ENCODE measurements around the gene PNPLA2. TPM values are rescaled to one million over a fixed set of nuclear protein-coding genes. Genes with fewer than 3 reads are reported as not detected.

PNPLA2 gene
- total RNA-seq, 2 experiments from 2014 or later, result 19.8 to 41.2 TPM

DNA sequence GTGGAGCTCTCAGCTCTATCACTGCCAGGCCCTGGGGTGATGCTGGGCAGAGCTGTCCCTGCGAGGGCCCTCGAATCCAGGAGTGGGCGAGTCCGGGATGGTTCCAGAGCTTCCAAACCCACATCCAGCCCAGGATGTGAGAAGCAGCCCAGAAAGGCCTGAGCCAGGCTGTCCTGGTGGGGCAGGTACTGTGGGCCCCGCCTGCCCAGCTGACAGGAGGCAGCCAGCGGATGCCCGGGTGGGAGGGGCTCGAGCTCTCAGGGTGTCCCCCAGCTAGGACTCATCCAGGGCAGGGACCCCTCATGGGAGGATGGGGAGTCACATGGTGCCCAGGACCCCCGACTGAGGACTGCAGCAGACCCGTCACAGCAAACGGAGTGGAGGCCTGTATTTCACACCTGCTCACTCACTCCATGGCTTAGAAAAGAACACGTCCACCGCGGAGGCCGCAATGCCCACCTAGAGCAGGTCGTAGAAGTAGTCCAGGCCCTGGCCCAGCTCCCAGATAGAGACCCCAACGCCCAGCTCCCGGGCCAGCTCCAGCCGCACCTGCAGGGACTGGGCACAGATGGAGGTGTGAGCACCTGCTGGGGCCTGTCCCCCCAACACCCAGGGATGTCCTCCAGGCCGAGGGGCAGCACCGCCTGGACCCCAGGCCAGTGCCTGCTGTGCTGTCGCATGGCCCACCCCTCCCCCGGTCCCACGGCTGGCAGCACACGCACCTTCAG is 50.8 kb downstream of the PNPLA2 start:
- Histone ChIP-seq H3K9me3 (ENCODE audit: low read length) (no peaks in the 10 kb centered on the region), H3K4me1 (ENCODE audit: insufficient read depth, low read length, poor library complexity, severe bottlenecking) (no peaks in the 10 kb centered on the region), H4K20me1 (ENCODE audit: insufficient read depth, low read length) (no peaks in the 10 kb centered on the region), H2AFZ (ENCODE audit: low read length) (no peak overlapping the region), H3K36me3 (ENCODE audit: insufficient read depth, low read length) (0 out of 2 replicates have a peak, but pooled peaks cover 3% of the 10 kb centered on the region), H3K4me2 (ENCODE audit: low read length) (no peak overlapping the region), H3K4me3 (ENCODE audit: low read depth, low read length, poor library complexity, severe bottlenecking) (no peak overlapping the region), H3K79me2 (ENCODE audit: insufficient read depth, low read depth, low read length) (no peaks in the 10 kb centered on the region), H3K9me2 (ENCODE audit: insufficient read depth, low read length) (no peaks in the 10 kb centered on the region), H3K27ac (ENCODE audit: low read depth, low read length, poor library complexity, severe bottlenecking) (no peak overlapping the region)
- POLR2A ChIA-PET, result no interaction called here
- TF ChIP-seq, protein P1, sequence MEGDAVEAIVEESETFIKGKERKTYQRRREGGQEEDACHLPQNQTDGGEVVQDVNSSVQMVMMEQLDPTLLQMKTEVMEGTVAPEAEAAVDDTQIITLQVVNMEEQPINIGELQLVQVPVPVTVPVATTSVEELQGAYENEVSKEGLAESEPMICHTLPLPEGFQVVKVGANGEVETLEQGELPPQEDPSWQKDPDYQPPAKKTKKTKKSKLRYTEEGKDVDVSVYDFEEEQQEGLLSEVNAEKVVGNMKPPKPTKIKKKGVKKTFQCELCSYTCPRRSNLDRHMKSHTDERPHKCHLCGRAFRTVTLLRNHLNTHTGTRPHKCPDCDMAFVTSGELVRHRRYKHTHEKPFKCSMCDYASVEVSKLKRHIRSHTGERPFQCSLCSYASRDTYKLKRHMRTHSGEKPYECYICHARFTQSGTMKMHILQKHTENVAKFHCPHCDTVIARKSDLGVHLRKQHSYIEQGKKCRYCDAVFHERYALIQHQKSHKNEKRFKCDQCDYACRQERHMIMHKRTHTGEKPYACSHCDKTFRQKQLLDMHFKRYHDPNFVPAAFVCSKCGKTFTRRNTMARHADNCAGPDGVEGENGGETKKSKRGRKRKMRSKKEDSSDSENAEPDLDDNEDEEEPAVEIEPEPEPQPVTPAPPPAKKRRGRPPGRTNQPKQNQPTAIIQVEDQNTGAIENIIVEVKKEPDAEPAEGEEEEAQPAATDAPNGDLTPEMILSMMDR (conservative IDR thresholded peaks at IDR 0.05; ENCODE audit: low read length), result no peak
- TF ChIP-seq EZH2phosphoT487 (IDR thresholded peaks at IDR 0.05; ENCODE audit: borderline replicate concordance, low read depth, low read length), result no peak
- no peak for DNase-seq (ENCODE audit: low spot score)
- intact Hi-C loops (cut with micrococcal nuclease; ENCODE audit: unreplicated experiment), result no loop called here
- CTCF ChIA-PET (ENCODE audit: unreplicated experiment), result no interaction called here
- BruUV-seq (replicated peaks), result no TSS peak

DNA sequence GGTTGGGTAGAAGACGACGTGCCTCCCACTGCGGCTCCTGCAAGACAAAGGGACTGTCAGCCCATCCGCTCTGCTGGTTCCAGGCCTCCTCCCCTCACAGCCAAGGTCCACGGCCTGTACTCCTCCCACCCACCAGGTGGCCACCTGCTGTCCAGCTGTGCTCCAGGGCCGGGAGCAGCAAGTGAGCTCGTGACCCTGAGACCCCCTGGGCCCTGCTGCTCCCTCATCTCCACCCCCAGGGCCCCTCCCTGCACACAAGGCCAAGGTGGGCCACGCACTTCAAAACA is 51.4 kb downstream of the PNPLA2 start:
- Histone ChIP-seq H4K20me1 (ENCODE audit: insufficient read depth, low read length) (no peaks in the 10 kb centered on the region), H3K4me1 (ENCODE audit: insufficient read depth, low read length, poor library complexity, severe bottlenecking) (no peaks in the 10 kb centered on the region), H3K4me3 (ENCODE audit: low read depth, low read length, poor library complexity, severe bottlenecking) (no peak overlapping the region), H2AFZ (ENCODE audit: low read length) (no peak overlapping the region), H3K79me2 (ENCODE audit: insufficient read depth, low read depth, low read length) (no peaks in the 10 kb centered on the region), H3K27ac (ENCODE audit: low read depth, low read length, poor library complexity, severe bottlenecking) (no peak overlapping the region), H3K9me3 (ENCODE audit: low read length) (no peaks in the 10 kb centered on the region), H3K36me3 (ENCODE audit: insufficient read depth, low read length) (peaks cover 5% of the 10 kb centered on the region; the same call in 1 of the 2 replicates), H3K9me2 (ENCODE audit: insufficient read depth, low read length) (no peaks in the 10 kb centered on the region), H3K4me2 (ENCODE audit: low read length) (no peak overlapping the region)
- CTCF ChIA-PET (ENCODE audit: unreplicated experiment), result no interaction called here
- no peak for TF ChIP-seq EZH2phosphoT487 (IDR thresholded peaks at IDR 0.05; ENCODE audit: borderline replicate concordance, low read depth, low read length)
- TF ChIP-seq, protein P1 (conservative IDR thresholded peaks at IDR 0.05; ENCODE audit: low read length), result no peak
- no TSS peak for BruUV-seq (replicated peaks)
- no peak for DNase-seq (ENCODE audit: low spot score)
- intact Hi-C loops (cut with micrococcal nuclease; ENCODE audit: unreplicated experiment), result no loop called here
- POLR2A ChIA-PET, result interaction anchor here (0.5 kb wide), 1 partner anchor 111 kb away, joined by 4 read pairs; no protein-coding TSS in a partner anchor

DNA sequence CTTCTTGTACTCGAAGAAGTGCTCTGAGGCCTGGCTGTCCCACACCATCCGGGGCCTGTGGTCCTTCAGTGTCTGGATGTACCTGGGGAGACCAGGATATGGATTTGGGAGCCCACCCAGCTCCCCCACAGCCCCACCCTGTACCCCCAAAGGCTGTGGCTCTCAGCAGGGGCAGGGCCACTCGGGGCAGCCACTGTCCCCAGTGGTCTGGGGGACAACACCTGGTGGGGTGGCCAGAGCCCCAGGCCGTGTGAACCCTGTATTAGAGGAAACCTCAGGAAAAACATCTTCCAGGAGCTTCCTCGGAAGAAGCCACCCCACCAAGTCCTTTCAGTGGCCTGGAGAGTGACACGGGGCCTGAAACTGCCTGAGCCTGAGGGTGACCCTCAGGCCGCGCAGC is 51.7 kb downstream of the PNPLA2 start:
- no peaks in the 10 kb centered on the region for H3K9me2 ChIP-seq (ENCODE audit: insufficient read depth, low read length)
- H2AFZ ChIP-seq (ENCODE audit: low read length), result no peak overlapping the region
- no peak for DNase-seq (ENCODE audit: low spot score)
- intact Hi-C loops (cut with micrococcal nuclease; ENCODE audit: unreplicated experiment), result no loop called here
- no peak overlapping the region for H3K4me2 ChIP-seq (ENCODE audit: low read length)
- H3K4me3 ChIP-seq (ENCODE audit: low read depth, low read length, poor library complexity, severe bottlenecking), result no peak overlapping the region
- BruUV-seq (replicated peaks), result no TSS peak
- H3K4me1 ChIP-seq (ENCODE audit: insufficient read depth, low read length, poor library complexity, severe bottlenecking), result no peaks in the 10 kb centered on the region
- H4K20me1 ChIP-seq (ENCODE audit: insufficient read depth, low read length), result no peaks in the 10 kb centered on the region
- no peak for TF ChIP-seq EZH2phosphoT487 (IDR thresholded peaks at IDR 0.05; ENCODE audit: borderline replicate concordance, low read depth, low read length)
- TF ChIP-seq, protein P1 (conservative IDR thresholded peaks at IDR 0.05; ENCODE audit: low read length), result no peak
- H3K9me3 ChIP-seq (ENCODE audit: low read length), result no peaks in the 10 kb centered on the region
- POLR2A ChIA-PET, result interaction anchor here (0.5 kb wide), 1 partner anchor 111 kb away, joined by 4 read pairs; no protein-coding TSS in a partner anchor
- H3K27ac ChIP-seq (ENCODE audit: low read depth, low read length, poor library complexity, severe bottlenecking), result no peak overlapping the region
- CTCF ChIA-PET (ENCODE audit: unreplicated experiment), result no interaction called here
- no peaks in the 10 kb centered on the region for H3K79me2 ChIP-seq (ENCODE audit: insufficient read depth, low read depth, low read length)
- H3K36me3 ChIP-seq (ENCODE audit: insufficient read depth, low read length), result peaks cover 5% of the 10 kb centered on the region; the same call in 1 of the 2 replicates
